BE2C (cell line): ENCODE measurements around the gene CLEC5A.

Source experiments
- DNase-seq: peaks from one replicate; pipeline ENCODE4 v3.0.0-alpha.2; 2020
- H3K27me3 ChIP-seq: fragments of 250-450 bp; sonication (Bioruptor Pico); 2 replicates; pipeline ENCODE4 v1.5.1; 2020; ENCODE audit warnings: mild to moderate bottlenecking
- H3K36me3 ChIP-seq: fragments of 250-450 bp; sonication (Bioruptor Pico); 2 replicates; pipeline ENCODE4 v1.5.1; 2020; ENCODE audit warnings: mild to moderate bottlenecking
- H3K4me1 ChIP-seq: fragments of 250-450 bp; sonication (Bioruptor Pico); 2 replicates; pipeline ENCODE4 v1.5.1; 2020
- H3K4me3 ChIP-seq: 2 replicates; pipeline ENCODE4 v1.5.1; 2011; ENCODE audit warnings: low read depth, low read length
- H3K9me3 ChIP-seq: fragments of 250-450 bp; sonication (Bioruptor Pico); 2 replicates; pipeline ENCODE4 v1.5.1; 2020
- TF ChIP-seq, protein P1 (sequence below): IDR thresholded peaks from 2 replicates; pipeline ENCODE4 v1.5.1; 2012; ENCODE audit warnings: mild to moderate bottlenecking, low read depth, low read length

CLEC5A gene

GRCh38 chr7:141943846-141944245 is 2.9 kb downstream of the CLEC5A start:
- Histone ChIP-seq H3K9me3 (no peaks in the 10 kb centered on the region), H3K27me3 (no peaks in the 10 kb centered on the region), H3K4me3 (no peak overlapping the region), H3K4me1 (no peaks in the 10 kb centered on the region), H3K36me3 (no peaks in the 10 kb centered on the region)
- TF ChIP-seq, protein P1, sequence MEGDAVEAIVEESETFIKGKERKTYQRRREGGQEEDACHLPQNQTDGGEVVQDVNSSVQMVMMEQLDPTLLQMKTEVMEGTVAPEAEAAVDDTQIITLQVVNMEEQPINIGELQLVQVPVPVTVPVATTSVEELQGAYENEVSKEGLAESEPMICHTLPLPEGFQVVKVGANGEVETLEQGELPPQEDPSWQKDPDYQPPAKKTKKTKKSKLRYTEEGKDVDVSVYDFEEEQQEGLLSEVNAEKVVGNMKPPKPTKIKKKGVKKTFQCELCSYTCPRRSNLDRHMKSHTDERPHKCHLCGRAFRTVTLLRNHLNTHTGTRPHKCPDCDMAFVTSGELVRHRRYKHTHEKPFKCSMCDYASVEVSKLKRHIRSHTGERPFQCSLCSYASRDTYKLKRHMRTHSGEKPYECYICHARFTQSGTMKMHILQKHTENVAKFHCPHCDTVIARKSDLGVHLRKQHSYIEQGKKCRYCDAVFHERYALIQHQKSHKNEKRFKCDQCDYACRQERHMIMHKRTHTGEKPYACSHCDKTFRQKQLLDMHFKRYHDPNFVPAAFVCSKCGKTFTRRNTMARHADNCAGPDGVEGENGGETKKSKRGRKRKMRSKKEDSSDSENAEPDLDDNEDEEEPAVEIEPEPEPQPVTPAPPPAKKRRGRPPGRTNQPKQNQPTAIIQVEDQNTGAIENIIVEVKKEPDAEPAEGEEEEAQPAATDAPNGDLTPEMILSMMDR: no peak
- DNase-seq: no peak

DNA sequence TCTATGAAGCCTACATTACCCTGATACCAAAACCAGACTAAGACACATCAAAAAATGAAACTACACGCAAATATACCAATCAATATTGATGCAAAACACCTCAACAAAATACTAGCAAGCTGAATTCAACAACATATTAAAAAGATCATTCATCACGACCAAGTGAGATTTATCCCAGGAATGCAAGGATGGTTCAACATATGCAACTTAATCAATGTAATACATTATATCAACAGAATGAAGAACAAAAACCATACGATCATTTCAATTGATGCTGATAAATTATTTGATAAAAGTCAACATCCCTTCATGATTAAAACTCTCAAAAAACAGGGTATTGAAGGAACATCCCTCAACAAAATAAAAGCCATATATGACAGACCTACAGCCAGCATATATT is 5.7 kb downstream of the CLEC5A start:
- H3K9me3 ChIP-seq: no peaks in the 10 kb centered on the region
- no peaks in the 10 kb centered on the region for H3K4me1 ChIP-seq
- no peak overlapping the region for H3K4me3 ChIP-seq
- H3K36me3 ChIP-seq: no peaks in the 10 kb centered on the region
- no peaks in the 10 kb centered on the region for H3K27me3 ChIP-seq
- DNase-seq: no peak
- TF ChIP-seq, protein P1: no peak

DNA sequence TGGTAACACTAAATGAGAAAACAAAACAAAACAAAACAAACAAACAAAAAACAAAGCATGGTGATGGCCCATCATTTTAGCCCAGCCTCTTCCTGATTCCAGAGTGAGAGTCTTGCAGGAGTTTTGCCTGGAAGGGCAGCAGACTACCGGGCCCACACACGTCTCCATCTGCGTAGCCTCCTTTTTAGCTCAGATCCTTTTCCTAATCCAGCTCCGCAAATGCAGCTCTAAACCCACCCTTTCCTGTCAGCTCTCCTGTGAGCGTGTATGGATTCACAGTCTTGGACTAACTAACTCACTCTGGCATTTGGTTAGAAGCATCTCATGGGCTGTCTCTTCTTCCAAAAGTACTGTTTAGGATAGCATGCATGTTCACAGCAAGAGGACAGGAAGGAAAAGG is 16.6 kb downstream of the CLEC5A start:
- TF ChIP-seq, protein P1: no peak

DNA sequence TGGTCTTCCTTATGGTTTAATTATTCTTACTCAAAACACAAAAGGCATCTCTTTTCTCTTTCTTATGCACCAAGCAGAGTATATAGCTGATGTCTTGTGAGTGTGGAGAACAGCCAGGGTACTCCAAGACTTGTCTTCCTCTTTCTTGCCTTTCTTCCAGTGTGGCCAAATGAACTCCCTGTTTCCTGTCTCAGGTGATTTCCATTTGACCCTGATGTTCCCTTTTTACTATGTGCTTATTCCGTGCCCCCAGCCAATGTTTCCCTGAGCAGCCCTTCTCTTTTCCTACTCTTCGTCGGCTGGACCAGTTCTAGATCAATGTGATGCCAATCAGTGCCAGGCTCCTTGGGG is 18.0 kb downstream of the CLEC5A start:
- Histone ChIP-seq H3K9me3 (no peaks in the 10 kb centered on the region), H3K4me3 (no peak overlapping the region), H3K36me3 (no peaks in the 10 kb centered on the region), H3K4me1 (no peaks in the 10 kb centered on the region), H3K27me3 (no peaks in the 10 kb centered on the region)
- DNase-seq: no peak
- TF ChIP-seq, protein P1: no peak

More for the DNA sequence above, 16.6 kb downstream of the CLEC5A start:
- no peaks in the 10 kb centered on the region for H3K36me3 ChIP-seq
- H3K4me3 ChIP-seq: no peak overlapping the region
- H3K9me3 ChIP-seq: no peaks in the 10 kb centered on the region
- H3K4me1 ChIP-seq: no peaks in the 10 kb centered on the region
- DNase-seq: no peak
- H3K27me3 ChIP-seq: no peaks in the 10 kb centered on the region

DNA sequence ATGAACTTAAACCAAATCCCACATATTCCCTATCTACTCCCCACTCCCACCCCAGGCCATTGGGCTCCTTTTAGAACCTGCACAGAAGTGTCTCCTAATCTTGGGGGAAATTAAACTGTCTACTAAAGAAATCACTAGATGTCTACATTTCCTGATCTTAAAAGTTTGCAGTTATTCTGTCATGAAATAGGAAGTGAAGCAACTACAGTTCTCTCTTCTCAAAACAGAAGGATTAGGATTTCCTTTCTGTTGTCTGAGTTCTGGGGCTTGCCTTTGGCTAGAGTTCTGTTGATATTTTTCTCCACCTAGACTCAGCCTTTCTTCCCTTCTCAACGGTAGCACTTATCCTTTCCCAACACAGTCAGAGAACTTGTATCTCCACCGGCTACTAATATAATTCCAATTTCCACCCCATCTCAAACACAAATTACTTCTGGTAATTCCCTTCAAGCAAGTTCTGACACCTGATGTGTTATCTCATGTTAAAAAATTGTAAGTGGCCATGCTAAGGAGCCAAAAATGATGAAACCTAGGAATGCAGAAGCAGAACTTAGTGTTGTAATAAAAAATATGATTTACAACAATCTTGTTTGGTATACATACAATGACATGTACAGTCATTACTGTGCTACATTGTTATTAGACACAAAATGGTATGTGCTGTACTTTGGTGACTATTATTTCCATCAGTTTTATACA is 18.5 kb downstream of the CLEC5A start:
- no peak overlapping the region for H3K4me3 ChIP-seq
- TF ChIP-seq, protein P1: no peak
- no peak for DNase-seq
- H3K36me3 ChIP-seq: no peaks in the 10 kb centered on the region
- no peaks in the 10 kb centered on the region for H3K9me3 ChIP-seq
- H3K4me1 ChIP-seq: no peaks in the 10 kb centered on the region
- H3K27me3 ChIP-seq: no peaks in the 10 kb centered on the region

DNA sequence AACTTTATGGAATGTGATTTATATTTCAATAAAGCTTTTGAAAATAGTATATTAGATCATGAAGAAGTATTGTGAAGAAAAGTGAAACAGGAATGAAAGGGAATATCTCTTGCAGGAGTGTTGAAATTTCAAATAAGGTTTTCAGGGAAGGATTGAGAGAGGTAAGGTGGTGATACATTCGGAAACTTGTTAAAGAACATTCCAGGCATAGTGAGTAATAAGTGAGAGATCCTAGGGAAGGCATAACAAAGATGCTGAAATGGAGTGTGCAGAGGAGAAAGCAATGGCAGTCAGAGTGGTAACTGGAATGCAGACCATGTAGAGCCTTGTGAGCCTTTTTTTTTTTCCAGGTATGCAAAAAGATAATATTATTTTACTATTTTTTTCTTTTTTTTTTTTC is 26.5 kb downstream of the CLEC5A start:
- Histone ChIP-seq H3K27me3 (no peaks in the 10 kb centered on the region), H3K4me1 (no peaks in the 10 kb centered on the region), H3K4me3 (no peak overlapping the region), H3K36me3 (no peaks in the 10 kb centered on the region), H3K9me3 (no peaks in the 10 kb centered on the region)
- TF ChIP-seq, protein P1: no peak
- DNase-seq: no peak
